Measurements from ENCODE around the gene SGMS1.

DNA sequence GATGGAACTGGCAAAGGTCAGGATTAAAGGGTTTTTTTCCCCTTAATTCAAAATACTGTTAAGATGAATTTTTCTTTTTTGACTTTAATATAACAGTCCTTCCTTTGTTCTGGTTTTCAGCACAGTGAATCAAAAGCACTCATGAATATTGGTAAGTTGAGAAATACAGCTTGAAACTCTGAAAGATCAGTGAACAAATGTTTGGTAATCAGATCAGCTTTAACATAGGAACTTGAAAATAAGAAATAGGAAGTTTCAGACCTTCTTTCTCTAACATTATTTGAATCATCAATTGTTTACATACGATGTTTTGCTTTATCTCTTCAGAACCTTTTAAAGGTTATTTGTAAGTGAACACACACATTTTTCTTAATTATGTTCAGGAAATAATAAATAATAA lies 90.5 kb downstream of the SGMS1 start:
- TF ChIP-seq CTCF (IDR thresholded peaks at IDR 0.05; ENCODE audit: low read length) (no peak), EZH2 (IDR thresholded peaks at IDR 0.05; ENCODE audit: borderline replicate concordance, low read length) (no peak)

All from OCI-LY1 (cell line).